ENCODE results near the gene CAPS2.

GRCh38 chr12:75317784-75318183 is 12.3 kb downstream of the CAPS2 start:
- TF ChIP-seq, protein P1, sequence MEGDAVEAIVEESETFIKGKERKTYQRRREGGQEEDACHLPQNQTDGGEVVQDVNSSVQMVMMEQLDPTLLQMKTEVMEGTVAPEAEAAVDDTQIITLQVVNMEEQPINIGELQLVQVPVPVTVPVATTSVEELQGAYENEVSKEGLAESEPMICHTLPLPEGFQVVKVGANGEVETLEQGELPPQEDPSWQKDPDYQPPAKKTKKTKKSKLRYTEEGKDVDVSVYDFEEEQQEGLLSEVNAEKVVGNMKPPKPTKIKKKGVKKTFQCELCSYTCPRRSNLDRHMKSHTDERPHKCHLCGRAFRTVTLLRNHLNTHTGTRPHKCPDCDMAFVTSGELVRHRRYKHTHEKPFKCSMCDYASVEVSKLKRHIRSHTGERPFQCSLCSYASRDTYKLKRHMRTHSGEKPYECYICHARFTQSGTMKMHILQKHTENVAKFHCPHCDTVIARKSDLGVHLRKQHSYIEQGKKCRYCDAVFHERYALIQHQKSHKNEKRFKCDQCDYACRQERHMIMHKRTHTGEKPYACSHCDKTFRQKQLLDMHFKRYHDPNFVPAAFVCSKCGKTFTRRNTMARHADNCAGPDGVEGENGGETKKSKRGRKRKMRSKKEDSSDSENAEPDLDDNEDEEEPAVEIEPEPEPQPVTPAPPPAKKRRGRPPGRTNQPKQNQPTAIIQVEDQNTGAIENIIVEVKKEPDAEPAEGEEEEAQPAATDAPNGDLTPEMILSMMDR (IDR thresholded peaks at IDR 0.05) = no peak
- TF ChIP-seq EP300 (IDR thresholded peaks at IDR 0.05) = no peak
